Measurements from ENCODE around the gene SLC27A3.
A peak's percentile ranks its signal among the peaks of the same experiment; 100 is the strongest.

Gene SLC27A3

GRCh38 chr1:153801028-153801625 lies 25.9 kb downstream of the SLC27A3 start:
- DNase-seq: no peak
- in situ Hi-C loops (cut with HindIII; ENCODE audit: low pct_ligation_motif_present, low sequenced_read_pairs): no loop called here

DNA sequence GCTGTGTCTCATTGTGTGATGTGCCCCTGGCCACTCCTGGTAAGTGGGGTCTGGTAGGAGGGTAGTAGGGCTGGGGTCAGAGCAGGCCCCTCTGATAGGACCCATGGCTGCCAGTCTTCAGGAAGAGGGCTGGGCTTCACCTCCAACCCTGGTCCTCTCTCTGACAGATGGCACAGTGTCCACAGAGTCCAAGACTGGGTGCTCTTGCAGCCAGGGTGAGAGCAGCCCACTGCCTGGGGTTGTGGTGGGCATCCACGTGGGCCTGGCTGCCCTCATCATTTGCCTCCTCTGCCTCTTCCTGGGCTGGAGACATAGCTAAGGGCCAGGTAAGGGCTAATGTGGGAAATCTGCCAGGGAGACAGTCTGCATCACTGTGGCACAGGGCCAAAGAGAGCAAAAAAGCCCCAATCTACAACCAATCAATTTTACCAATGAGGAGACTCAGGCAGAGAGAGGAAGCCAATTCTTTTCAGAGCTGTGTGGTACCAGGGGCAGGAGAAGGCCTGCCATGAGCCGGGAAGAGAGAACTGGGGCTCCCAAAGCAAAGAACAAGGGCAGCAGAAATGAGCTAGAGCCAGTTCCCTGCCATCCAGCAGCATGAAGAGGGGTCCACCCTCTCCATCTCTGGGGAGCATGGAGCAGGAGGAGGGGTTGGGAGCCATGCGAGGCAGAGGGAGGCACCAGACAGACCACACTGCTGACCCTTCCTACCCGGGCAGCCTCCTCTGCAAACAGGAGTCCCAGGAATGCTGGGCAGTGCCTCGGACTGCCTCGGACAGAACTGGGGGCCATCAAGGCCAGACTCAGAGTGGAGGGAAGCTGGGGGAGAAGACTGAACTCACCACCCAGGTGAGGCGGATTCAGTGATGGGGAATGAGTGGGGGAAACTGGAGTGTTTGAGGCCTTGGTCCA lies 26.8 kb downstream of the SLC27A3 start:
- Histone ChIP-seq H3K4me3 (ENCODE audit: low read depth, low read length) (no peak overlapping the region), H3K27me3 (replicated peaks) (no peaks in the 10 kb centered on the region), H3K27ac (no peak overlapping the region), H3K36me3 (replicated peaks) (no peaks in the 10 kb centered on the region)
- DNase-seq: no peak
- TF ChIP-seq, protein P1, sequence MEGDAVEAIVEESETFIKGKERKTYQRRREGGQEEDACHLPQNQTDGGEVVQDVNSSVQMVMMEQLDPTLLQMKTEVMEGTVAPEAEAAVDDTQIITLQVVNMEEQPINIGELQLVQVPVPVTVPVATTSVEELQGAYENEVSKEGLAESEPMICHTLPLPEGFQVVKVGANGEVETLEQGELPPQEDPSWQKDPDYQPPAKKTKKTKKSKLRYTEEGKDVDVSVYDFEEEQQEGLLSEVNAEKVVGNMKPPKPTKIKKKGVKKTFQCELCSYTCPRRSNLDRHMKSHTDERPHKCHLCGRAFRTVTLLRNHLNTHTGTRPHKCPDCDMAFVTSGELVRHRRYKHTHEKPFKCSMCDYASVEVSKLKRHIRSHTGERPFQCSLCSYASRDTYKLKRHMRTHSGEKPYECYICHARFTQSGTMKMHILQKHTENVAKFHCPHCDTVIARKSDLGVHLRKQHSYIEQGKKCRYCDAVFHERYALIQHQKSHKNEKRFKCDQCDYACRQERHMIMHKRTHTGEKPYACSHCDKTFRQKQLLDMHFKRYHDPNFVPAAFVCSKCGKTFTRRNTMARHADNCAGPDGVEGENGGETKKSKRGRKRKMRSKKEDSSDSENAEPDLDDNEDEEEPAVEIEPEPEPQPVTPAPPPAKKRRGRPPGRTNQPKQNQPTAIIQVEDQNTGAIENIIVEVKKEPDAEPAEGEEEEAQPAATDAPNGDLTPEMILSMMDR (IDR thresholded peaks at IDR 0.05; ENCODE audit: low read depth, low read length, missing control alignments): no peak
- in situ Hi-C loops (cut with HindIII; ENCODE audit: low pct_ligation_motif_present, low sequenced_read_pairs): no loop called here

More at GRCh38 chr1:153801028-153801625, 25.9 kb downstream of the SLC27A3 start:
- TF ChIP-seq, protein P1 (IDR thresholded peaks at IDR 0.05; ENCODE audit: low read depth, low read length, missing control alignments): no peak
- Histone ChIP-seq H3K4me3 (ENCODE audit: low read depth, low read length) (no peak overlapping the region), H3K27ac (no peak overlapping the region), H3K27me3 (replicated peaks) (no peaks in the 10 kb centered on the region), H3K36me3 (replicated peaks) (no peaks in the 10 kb centered on the region)

DNA sequence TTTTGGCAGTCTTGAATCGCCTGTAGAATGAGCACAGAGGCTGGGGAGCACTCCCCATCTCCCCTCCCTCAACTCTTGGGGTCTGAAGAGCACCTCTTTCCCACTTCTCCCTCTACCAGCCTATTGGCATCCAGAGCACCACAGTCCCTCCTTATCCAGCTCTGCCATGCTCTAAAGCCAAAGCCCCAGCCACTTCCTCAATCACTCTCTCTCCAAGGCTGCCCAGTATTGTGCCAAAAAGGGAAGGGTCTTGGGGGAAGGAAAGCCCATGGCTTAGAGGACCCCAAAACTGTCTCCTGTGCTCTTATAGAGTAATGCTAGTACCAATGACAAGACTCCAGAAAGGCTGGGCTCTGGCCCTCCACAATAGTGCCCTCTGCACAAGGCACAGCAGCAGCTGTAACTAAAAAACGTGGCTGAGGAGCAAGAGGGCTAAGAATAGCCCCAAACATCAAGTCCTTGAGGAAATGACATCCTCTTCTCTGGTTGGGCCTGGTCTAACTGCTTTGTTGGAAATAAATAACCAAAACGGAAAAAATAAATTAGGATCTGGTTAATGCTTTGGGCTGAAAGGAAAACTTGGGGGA lies 28.4 kb downstream of the SLC27A3 start:
- in situ Hi-C loops (cut with HindIII; ENCODE audit: low pct_ligation_motif_present, low sequenced_read_pairs): no loop called here
- Histone ChIP-seq H3K27me3 (replicated peaks) (no peaks in the 10 kb centered on the region), H3K4me3 (ENCODE audit: low read depth, low read length) (no peak overlapping the region), H3K36me3 (replicated peaks) (no peaks in the 10 kb centered on the region), H3K27ac (no peak overlapping the region)
- TF ChIP-seq, protein P1 (IDR thresholded peaks at IDR 0.05; ENCODE audit: low read depth, low read length, missing control alignments): no peak
- DNase-seq: no peak

DNA sequence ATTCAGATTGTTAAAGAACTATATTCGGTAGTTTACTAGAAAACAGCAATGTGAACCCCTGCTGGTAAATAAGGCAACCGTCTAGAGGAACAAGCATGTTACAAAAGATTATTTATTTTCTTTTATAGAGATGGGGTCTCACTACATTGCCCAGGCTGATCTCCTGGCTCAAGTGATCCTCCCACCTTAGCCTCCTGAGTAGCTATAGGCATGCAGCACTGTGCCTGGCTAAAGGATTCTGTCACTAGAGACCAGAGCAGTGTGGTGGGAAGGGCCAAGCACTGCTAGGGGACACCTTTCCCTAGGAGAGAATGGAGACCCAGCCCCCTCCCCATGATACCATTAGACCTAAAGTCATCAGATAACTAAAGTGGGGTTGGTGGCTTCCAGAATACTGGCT lies 28.9 kb downstream of the SLC27A3 start:
- Histone ChIP-seq H3K36me3 (replicated peaks) (no peaks in the 10 kb centered on the region), H3K4me3 (ENCODE audit: low read depth, low read length) (no peak overlapping the region), H3K27me3 (replicated peaks) (no peaks in the 10 kb centered on the region), H3K27ac (no peak overlapping the region)
- in situ Hi-C loops (cut with HindIII; ENCODE audit: low pct_ligation_motif_present, low sequenced_read_pairs): no loop called here
- no peak for DNase-seq
- TF ChIP-seq, protein P1 (IDR thresholded peaks at IDR 0.05; ENCODE audit: low read depth, low read length, missing control alignments): no peak

DNA sequence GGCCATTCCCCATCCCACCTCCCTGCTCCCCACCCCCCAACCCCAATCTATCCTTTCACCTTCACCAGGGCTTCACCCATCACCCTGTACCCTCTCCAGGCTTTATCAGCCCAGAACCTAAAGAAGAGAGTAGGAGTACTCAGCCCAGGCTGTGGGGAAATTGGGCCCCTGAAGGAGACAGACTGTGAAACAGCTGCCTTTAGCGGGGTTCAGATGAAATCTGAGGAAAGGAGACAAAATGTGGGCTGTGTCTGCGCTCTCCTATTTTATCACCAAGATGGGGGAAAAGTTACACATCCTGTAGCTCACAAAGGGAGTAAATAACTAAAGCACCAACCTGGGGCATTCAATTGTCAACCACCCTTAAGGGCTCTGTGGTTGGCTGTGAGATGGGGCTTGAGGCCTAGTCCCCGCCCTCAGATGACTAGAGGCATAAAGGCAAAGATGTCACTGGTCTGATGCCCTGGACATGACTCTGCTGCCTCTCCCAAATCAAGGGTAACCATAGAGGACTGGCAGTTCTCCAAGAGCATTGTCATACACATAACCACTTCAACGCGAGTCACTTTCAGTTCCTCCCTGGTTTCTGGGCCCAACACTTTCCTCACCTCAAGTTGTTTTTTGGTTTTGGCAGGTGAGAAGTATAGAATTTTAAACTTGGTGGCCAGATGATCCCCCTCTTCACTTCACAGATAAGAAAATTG lies 30.0 kb downstream of the SLC27A3 start:
- Histone ChIP-seq H3K36me3 (replicated peaks) (peaks cover 5% of the 10 kb centered on the region), H3K4me3 (ENCODE audit: low read depth, low read length) (no peak overlapping the region), H3K27ac (peak overlapping the region; percentile 20), H3K27me3 (replicated peaks) (no peaks in the 10 kb centered on the region)
- TF ChIP-seq, protein P1 (IDR thresholded peaks at IDR 0.05; ENCODE audit: low read depth, low read length, missing control alignments): no peak
- in situ Hi-C loops (cut with HindIII; ENCODE audit: low pct_ligation_motif_present, low sequenced_read_pairs): no loop called here
- peak; percentile 76 for DNase-seq

All from brain microvascular endothelial cell (primary cell).